GM21825 (cell line): ENCODE results near the gene BAHD1.
A peak's percentile ranks its signal among the peaks of the same experiment; 100 is the strongest.

Source experiments
- ATAC-seq: cut with Tn5 transposase; IDR thresholded peaks from one replicate; pipeline ENCODE4 v1.9.1; 2021; ENCODE audit warnings: mild to moderate bottlenecking, moderate library complexity; ENCODE audit not compliant: unreplicated experiment

Gene BAHD1

DNA sequence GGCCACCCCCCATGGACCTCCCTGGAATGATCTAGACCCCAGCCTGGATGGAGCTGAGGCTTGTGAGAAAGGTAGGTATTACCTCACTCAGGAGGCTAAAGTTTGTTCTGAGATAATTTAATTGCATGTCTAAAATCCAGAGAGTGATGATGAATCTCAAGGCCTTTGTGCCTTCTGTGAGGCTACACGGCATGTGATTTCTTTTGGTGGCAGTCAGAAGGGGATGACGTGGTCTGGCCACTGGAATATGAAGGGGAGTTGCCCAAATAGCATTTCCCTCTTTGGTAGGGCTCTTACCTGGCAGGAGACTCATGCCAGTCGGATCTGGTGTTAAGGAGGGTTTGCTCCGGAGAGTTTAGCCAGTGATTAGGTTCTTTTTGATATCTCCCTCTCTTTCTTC lies 2.5 kb downstream of the BAHD1 start:
- no peak for ATAC-seq

DNA sequence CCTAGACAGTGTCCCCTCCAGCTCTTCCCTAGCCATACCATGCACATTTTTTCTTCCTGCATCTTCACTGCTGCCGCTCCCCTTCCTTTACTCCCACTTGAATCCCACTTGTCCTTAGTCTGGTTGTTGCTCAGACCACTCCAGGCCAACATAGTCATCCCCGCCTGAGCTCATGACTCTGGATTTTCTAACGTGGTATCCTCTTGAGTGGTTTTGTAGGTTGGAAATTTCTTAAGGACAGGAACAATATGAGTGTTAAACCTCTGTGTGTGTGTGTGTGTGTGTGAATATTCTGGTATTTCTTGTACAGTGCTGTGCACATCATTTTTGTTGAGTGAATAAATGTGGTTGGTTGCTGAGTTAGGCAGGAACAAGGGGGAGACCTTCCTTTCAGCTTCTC lies 3.1 kb downstream of the BAHD1 start:
- no peak for ATAC-seq

DNA sequence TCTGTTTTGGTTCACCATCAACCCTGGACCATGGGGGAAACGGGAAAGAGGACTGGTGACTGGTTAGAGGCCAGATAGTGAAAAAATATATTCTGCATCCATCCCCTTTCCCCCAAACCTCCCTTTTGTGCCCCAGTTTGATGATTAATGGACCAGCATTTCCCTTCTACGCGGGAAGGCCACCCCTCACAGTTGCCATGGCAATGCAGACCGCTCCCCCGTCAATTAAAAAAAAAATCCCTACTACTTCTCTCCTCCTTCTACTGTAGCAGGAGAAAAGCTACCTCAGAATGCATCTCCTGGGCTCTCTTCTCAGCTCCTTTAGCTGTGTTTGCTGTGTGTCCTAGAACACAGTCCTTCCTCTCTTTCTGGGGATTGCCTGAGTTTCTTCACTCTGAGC lies 4.0 kb downstream of the BAHD1 start:
- no peak for ATAC-seq

DNA sequence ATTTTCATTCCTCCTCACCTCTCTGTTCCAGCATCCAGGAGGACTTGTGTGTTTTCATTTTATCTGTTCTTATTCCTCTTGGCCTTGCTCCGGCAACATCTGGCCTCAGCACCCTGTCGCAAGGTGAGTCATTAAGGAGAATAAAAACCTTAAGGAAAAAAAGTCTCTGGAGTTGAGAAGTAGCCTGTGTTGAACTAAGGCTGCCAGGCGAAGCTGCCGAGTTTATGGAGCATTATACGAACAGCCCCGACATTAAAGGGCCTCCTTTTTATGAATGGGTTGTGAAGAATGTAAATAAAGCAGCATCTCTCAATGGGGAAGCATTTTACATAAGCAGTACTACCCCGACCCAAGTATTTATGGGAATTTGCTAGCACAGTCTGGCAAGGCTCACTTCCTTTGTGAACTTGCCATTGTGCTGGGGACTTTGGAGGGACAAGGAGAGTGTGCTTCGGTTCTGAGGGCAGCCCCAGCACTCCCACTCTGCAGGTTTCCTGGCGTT lies 4.7 kb downstream of the BAHD1 start:
- ATAC-seq = no peak

DNA sequence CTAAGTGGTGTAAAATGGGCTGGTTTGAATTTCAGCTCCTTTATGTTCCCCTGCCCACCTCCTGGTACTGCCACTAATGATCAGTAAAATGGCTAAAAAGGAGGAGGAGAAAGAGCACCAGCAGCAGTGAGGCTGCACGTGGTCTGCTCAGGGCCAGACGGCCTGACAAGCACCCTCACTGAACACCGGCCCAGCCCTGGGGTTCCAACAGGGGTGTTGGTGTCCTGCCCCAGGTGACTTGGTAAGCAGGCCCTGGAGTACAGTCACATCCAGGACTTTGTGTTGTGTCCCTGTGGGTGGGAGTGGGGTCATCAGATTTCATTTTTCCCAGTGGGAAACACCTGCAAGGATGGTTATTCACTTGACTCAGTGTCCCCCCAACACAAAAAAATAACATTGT lies 5.4 kb downstream of the BAHD1 start:
- no peak for ATAC-seq

DNA sequence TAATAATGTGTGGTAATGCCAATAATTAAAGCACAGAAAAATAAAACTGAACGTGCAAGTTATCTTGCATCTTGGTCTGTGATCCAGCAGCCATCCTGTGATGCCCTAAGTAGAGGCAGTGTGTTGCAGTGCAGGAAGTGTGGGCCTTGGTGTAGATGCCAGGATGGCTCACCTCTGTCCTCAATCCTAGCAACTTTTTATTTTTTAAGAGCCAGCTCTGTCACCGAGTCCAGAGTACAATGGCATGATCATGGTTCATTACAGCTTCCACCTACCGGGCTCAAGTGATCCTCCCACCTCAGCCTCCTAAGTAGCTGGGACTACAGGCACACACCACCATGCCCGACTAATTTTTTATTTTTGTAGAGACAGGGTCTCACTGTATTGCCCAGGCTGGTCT lies 7.6 kb downstream of the BAHD1 start:
- ATAC-seq = no peak

DNA sequence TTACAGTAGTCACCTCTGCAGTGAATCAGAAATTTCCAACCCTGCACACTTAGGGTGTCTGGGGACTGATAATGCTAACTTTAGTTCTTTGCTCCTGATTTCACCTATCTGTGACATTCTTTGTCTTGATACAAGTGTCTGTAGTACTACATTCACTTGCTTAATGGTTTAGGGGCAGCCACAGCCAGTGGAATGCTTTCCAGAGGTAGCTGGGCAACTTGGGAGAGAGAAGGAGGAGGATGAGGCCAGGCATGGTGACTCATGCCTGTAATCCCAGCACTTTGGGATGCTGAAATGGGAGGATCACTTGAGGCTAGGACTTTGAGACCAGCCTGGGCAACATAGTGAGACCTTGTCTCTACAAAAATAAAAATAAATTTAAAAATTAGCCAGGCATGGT lies 8.5 kb downstream of the BAHD1 start:
- no peak for ATAC-seq

DNA sequence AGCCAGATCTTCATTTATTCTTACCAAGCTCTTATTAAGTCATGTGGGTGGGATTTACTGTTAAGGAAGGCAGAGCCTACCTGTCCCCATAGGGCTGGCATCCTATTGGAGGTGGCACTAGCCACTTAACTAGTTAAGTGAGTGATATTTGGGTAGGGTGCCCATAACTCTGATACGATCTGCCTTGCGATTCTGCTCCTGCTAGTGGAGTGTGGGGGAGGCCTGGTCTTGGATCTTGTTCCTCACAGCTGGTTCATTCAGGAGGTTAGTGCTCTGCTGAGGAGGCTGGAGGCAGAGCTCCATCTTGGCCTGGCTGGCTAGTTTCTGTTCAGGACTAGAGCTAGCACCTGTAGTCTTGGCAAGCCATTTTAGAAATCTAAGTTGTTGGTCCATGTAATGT lies 9.3 kb downstream of the BAHD1 start:
- no peak for ATAC-seq

DNA sequence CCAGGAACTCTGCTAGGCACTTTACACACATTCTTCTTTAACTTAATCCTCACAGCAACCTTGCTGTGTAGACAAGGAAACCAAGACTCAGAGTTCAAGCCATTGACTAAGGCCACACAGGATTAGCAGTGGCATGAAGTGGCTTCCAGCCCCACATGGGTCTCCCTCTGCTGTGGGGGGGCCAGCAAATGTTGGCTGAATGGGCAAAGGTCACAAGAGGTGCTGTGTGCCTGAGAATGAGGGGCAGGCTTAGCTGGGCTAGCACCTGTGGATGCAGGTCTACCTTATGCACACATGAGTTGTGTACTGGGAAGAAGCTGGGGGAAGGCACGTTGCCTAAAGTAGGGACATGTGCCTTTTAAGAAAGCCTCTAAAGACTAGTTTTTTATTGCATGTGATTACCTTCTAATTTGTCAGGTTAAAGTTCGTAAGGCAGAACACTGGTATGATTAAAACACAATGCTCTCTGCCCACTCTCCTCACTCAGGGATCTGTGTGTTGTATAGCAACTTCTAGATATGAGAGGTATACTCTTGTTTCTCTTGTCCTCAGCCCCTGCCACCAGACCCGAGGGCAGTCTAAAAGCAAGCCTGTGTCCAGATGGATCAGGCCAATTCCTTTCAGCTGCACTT lies 10.9 kb downstream of the BAHD1 start:
- ATAC-seq = no peak

DNA sequence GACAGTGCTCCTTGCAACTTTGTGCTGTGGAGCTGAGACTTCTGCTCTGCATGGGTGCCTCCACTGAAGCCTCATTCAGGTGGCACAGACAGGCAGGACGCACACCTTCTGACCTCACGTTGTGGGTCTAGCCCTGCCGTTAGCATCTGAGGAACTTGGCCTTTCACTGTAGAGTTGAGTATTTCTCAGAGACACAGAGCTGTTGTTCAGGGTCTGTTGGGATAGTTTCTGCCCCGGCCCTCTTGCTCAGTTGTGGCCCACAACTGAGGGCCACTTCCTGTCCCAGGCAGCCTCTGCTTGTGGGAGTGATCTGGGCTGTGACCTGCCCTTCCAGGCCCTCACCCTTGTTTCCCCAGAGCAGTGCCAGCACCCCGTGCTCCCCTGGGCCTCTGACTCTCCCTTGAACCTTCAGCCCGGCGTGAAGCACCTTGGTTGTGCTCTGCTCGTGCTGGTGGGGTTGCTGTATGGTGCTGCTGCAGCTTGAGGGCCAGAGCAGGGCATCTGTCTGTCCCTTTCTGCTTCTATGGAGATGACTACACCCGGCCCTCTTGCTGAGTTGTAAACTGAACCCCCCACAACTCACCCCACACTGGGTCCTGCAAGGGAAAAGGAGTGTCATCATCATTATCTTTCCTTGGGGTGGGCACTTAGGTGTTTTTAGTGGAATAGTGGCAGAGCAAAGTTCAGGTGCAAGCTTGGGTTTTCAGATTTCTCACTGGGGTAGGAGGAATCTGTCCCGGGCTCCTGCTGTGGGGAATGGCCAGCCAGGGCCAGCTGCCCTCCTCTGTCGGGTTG lies 11.7 kb downstream of the BAHD1 start:
- ATAC-seq = no peak

DNA sequence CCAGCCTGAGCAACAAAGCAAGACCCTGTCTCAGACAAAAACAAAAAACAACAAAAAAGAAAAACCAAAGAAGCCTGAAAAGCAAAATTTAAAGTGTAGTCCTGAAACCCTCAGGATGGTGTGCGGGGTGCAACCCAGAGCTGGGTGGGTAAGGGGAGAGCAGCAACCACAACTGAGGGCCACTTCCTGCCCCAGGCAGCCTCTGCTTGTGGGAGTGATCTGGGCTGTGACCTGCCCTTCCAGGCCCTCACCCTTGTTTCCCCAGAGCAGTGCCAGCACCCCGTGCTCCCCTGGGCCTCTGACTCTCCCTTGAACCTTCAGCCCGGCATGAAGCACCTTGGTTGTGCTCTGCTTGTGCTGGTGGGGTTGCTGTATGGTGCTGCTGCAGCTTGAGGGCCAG lies 13.2 kb downstream of the BAHD1 start:
- peak; percentile 57 for ATAC-seq

DNA sequence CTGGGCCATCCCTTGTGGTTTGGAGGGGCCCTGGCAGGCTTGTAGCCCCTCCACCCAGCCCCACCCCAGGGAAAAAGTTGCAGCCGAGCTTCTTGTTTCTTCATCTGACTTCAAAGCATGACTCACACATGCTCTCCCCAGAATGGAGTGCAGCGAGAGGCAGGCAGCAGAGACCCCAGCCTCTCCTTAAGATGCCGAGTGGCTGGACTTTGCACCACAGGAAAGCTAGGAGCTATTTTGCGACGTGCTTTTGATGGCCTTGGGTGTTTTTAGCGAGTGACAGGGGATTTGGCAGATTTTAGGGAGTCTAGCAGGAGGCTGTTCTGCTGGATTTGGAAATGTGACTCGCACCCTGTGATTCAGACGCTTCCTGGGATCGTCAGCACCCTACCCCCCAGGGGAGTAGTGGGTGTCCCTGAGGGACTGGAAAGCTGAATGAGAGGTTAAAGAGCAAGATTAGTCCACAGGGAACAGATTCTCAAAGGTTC lies 14.2 kb downstream of the BAHD1 start:
- no peak for ATAC-seq

DNA sequence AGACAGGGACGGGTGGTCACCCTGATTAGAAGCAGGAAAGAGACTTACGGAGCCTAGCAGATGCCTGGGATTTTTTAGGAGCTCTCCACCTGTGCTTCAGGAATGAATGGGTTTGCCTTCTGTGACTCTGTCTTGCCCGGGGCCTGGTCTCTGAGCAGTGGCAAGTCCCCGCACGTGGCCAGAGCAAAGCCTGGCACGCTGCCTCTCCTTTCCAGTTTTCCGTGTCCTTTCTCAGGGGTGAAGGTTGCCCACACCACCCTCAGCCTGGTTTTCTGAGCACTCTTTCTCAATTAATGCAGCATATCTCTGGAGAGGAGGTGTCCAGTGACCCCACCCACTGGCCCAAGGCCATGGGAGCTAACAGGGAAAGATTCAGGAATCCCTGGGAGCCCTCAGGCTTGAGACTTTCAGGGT lies 15.6 kb downstream of the BAHD1 start:
- no peak for ATAC-seq

DNA sequence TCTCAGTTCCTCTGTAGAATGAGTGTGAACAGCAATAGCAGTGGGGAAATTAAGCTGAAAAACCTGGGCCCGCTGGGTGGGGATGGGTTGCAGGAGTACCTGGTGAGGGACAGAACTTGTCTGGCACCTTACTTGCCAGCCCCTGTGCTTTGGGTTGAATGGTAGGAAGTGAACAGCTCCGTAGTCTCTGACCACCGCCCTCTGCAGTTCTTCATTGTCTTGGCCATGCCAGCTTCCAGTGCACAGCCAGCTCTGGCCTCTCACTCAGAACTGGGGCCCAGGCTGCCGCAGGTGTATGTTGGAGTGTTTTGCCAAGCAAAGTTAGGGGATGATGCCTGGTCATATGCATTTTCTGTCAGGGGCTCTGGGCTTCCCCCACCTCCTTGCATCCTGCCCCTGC lies 16.0 kb downstream of the BAHD1 start:
- no peak for ATAC-seq

DNA sequence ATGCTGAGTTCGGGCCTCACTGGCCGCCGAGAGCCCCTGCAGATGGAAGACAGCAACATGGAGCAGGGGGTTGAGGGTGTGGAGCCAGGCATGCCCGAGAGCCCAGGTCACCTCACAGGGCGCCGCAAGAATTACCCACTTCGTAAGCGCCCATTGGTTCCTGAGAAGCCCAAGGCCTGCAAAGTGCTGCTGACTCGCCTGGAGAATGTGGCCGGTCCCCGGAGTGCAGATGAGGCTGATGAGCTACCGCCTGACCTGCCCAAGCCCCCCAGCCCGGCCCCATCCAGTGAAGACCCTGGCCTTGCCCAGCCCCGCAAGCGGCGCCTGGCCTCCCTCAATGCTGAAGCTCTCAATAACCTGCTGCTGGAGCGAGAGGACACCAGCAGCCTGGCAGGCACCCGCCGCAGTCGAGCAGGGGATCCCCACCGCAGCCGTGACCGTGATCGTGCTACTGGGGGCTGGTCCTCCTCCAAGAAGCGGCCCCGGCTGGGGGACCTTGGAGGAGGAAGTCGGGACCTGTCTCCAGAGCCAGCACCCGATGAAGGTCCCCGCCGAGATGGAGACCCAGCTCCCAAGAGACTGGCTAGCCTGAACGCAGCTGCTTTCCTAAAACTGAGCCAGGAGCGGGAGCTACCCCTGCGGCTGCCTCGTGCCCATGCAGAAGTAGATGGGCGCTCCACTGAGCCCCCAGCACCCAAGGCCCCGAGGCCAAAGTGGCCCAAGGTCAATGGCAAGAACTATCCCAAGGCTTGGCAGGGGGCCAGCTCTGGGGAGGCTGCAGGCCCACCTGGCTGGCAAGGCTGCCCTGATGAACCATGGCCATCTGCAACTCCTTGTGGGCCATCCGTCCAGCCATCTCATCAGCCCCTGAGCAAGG lies 18.0 kb downstream of the BAHD1 start:
- no peak for ATAC-seq

DNA sequence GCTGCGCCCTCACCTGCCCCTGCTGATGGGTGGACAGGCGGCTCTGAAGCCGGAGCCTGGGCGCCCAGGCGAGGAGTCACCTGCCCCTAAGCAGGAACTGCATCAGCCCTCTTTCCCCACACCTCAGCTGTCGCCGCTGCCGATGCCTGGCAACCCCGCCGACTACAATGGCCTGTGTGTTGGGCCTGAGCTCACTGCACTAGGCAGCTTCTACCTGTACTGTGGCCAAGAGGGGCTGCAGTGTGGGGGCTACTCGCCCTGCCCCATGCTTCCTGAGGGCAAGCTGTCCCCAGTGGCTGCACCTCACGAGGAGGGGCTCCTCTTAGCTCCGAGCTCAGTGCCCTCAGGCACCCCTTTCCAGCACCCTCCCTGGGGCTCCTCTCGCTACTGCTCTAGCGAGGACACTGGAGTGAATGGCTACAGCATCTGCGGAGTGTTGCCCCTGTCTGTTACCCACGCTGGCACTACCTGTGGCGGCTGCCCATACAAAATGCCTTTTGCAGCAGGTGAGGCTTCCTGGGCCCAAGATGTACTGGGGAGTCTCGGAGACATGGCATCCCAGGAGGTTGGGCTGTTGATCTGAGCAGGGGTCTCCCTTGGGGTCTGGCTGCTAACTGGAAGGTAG lies 18.8 kb downstream of the BAHD1 start:
- no peak for ATAC-seq

DNA sequence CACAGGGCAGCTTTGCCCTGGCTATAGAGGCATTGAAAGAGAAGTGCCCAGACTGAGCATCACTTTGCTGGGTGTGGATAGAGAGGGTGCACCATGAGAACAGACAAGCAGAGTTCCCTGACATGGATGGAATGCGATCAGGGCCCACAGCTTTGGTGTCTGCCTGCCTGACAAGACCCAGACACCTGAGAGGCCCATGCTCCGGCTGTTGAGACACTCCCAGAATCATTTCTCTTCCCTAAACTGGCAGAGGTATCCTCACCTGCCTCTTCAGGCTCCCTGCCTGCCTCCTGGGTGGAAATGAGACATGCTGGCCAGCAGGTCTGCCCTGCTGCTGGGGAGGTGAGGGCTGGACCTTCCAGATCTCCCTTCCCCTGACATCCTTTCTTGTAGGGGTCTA lies 19.7 kb downstream of the BAHD1 start:
- ATAC-seq = no peak

DNA sequence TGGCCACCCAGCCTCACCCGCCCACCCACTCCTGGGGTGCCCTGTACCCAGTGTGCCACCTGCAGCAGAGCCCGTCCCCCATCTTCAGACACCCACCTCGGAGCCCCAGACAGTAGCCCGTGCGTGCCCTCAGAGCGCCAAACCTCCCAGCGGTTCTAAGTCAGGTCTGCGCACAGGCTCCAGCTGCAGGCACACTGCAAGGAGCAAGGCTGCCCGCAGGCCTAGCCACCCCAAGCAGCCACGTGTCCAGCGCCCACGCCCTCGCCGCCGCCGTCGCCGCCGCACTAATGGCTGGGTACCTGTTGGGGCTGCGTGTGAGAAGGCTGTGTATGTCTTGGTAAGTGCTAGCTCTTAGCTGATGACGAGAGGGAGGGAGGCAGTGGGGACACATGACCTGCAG lies 21.2 kb downstream of the BAHD1 start:
- no peak for ATAC-seq

DNA sequence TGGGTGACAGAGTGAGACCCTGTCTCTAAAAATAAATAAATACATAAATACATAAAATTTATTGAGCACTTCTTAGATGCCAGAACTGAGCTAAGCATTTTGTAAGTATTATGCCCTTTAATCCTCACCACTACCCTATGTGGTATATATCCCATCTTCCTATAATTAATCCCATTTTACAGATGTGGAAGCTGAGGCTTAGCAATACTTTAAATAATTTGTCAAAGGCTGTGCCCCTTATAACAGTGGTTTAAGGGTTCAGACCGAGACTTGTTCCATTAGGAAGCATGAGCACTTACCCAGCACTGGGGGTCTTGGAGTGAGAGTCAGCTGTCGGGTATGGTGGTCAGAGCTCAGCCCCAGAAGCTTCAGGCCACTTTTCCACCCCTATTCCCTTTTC lies 22.5 kb downstream of the BAHD1 start:
- no peak for ATAC-seq

DNA sequence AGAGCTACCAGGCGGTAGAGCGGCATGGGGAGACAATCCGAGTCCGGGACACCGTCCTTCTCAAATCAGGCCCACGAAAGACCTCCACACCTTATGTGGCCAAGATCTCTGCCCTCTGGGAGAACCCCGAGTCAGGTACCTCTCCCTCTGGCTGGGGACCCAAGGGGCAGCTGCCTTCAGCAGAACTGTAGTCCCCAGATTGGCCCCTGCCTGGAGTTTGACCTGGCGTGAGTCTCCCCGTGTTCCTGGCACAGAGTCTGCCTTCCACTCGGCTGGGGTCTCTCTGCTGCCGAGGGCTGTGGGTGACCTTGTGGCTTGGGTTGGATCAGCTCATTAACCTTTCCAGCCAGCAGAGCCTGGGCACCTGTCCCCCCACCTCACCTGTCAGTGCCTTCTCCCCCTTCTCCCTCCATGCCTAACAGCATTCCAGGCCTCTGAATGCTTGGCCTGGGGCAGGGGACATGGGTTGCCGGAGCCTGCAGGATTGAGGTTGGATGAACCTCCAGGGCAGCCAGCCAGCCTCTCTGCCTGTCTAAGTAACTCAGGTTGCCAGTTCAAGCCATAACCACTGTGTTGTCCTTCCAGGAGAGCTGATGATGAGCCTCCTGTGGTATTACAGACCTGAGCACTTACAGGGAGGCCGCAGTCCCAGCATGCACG lies 23.3 kb downstream of the BAHD1 start:
- no peak for ATAC-seq
